ENCODE measurements around the gene CHD5. TPM values are rescaled to one million over a fixed set of nuclear protein-coding genes. Genes with fewer than 3 reads are reported as not detected.
A peak's percentile ranks its signal among the peaks of the same experiment; 100 is the strongest.

CHD5 gene
- total and polyA plus RNA-seq, 2 experiments from 2014 or later = 0.10 to 0.11 TPM

DNA sequence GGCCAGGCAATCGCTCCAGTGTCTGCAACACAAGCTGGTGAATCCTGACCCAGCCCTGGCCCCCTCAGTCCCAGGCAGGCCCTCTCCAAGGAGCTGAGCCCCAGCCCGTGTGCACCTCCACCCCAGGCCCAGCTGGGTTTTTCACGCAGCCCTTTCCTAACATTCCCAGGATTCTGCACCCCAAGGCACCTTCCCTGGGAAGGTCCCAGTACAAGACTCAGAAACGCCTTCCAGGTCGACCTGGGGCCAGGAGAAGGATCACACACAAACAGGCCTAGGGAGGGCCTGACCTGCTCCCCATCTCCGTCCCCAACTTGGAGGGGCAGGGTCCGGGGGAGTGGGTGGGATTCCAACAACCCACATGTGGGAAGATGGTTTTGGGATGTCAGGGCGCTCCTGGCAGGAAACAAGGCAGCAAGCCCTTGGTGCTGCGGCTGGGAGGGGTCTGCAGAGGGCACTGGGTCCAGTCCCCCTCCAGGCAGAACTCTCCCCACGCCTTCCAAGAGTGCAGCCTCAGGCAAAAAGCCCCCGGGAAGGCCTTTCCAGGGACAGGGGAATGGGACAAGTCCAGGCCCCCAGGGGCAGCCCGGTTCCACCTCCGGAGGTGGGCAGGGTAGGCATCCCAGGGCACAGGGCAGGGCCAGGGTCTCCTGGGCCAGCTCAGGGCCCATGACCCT, 76.1 kb downstream of the CHD5 start:
- Histone ChIP-seq H3K36me3 (ENCODE audit: low read depth) (no peaks in the 10 kb centered on the region), H3K27me3 (replicated peaks; ENCODE audit: insufficient read depth) (0 out of 2 replicates have a peak, but pooled peaks cover 8% of the 10 kb centered on the region), H3K4me2 (ENCODE audit: unreplicated experiment) (no peak overlapping the region), H3K9me3 (ENCODE audit: low read depth) (no peaks in the 10 kb centered on the region), H3K4me3 (no peak overlapping the region), H3F3A (ENCODE audit: insufficient read depth) (no peaks in the 10 kb centered on the region), H4K20me1 (ENCODE audit: insufficient read depth) (no peaks in the 10 kb centered on the region), H3K9me2 (ENCODE audit: insufficient read depth) (no peaks in the 10 kb centered on the region), H3K27ac (no peak overlapping the region), H3K79me2 (ENCODE audit: insufficient read depth) (no peaks in the 10 kb centered on the region), H3K4me1 (ENCODE audit: insufficient read depth) (no peaks in the 10 kb centered on the region), H3K9ac (no peak overlapping the region), H2AFZ (no peak overlapping the region)
- TF ChIP-seq EZH2 (IDR thresholded peaks at IDR 0.05; ENCODE audit: insufficient read depth, poor library complexity, severe bottlenecking) (no peak), EZH2phosphoT487 (IDR thresholded peaks at IDR 0.05; ENCODE audit: insufficient read depth, low read depth) (no peak)
- in situ Hi-C loops (cut with MboI) = no loop called here
- 52 to 58% methylated on average over 13 of the region's 13 CpGs for WGBS, 2 experiments (ENCODE audit: low coverage in 1 of 2, low lambda C conversion rate in 2 of 2, missing lambda C conversion rate in 2 of 2)
- no peak for DNase-seq

DNA sequence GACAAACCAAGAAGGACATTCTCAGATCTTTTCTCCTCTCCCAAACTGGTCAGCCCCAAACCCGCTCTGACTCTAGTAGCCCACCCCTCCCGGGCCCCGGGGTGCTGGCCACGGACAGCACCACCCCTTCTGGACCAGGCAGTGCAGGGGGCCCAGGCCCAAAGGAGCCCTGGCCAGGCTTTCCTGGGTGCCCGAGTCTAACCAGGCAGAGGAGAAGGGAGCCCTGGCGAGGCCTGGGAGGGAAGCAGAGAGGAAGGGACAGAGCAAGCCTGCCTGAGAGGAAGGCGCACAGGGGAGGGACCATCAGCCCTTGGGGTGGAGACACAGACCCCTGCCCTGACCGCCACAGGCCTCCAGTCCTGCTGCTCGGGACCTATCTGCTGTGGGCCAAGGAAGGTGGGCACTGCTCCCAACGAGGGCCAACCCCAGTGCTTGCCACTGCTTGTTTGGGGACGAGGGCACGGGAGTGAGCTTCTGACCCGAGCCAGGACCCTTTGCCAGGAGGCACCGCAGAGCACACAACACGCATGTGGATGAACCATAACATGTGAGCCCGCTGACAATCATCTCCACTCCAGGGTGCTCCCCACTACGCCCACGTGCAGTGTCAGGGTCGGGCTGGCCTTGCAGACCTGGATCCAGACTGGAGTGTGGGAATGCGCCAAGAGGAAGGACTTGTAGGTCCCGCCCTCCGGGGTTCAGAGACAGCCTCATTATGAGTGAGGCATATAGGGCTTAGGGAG, 76.8 kb downstream of the CHD5 start:
- H3K36me3 ChIP-seq (ENCODE audit: low read depth) = no peaks in the 10 kb centered on the region
- no peaks in the 10 kb centered on the region for H3K9me2 ChIP-seq (ENCODE audit: insufficient read depth)
- 0 out of 2 replicates have a peak, but pooled peaks cover 8% of the 10 kb centered on the region for H3K27me3 ChIP-seq (replicated peaks; ENCODE audit: insufficient read depth)
- no peaks in the 10 kb centered on the region for H4K20me1 ChIP-seq (ENCODE audit: insufficient read depth)
- H2AFZ ChIP-seq = no peak overlapping the region
- H3K9me3 ChIP-seq (ENCODE audit: low read depth) = no peaks in the 10 kb centered on the region
- no peaks in the 10 kb centered on the region for H3K79me2 ChIP-seq (ENCODE audit: insufficient read depth)
- no peak for TF ChIP-seq EZH2 (IDR thresholded peaks at IDR 0.05; ENCODE audit: insufficient read depth, poor library complexity, severe bottlenecking)
- no peak for TF ChIP-seq EZH2phosphoT487 (IDR thresholded peaks at IDR 0.05; ENCODE audit: insufficient read depth, low read depth)
- H3K9ac ChIP-seq = no peak overlapping the region
- DNase-seq = peak; percentile 26
- 0 out of 2 replicates have a peak, but pooled peaks cover 4% of the 10 kb centered on the region for H3F3A ChIP-seq (ENCODE audit: insufficient read depth)
- 51 to 52% methylated on average over 22 of the region's 22 CpGs for WGBS, 2 experiments (ENCODE audit: low coverage in 1 of 2, low lambda C conversion rate in 2 of 2, missing lambda C conversion rate in 2 of 2)
- H3K4me2 ChIP-seq (ENCODE audit: unreplicated experiment) = no peak overlapping the region
- no peak overlapping the region for H3K4me3 ChIP-seq
- no peak overlapping the region for H3K27ac ChIP-seq
- in situ Hi-C loops (cut with MboI) = no loop called here
- peaks cover 7% of the 10 kb centered on the region for H3K4me1 ChIP-seq (ENCODE audit: insufficient read depth)

DNA sequence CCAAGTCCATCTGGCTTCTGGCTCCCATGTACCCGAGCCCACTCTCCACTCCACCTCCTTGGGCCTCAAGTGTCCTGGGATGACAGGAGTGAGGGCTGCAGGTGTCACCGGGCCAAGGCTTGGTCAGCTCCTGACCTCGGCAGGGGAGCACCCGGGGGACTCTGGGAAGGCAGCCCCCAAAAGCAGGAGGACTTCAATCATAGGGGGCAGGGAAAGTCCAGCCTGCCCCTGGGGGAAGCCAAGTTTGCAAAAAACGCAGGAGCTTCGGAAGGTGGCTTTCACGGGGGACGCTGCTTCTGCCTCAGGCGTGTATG, 77.6 kb downstream of the CHD5 start:
- in situ Hi-C loops (cut with MboI) = no loop called here
- no peaks in the 10 kb centered on the region for H3K9me2 ChIP-seq (ENCODE audit: insufficient read depth)
- H3K9ac ChIP-seq = no peak overlapping the region
- H3K36me3 ChIP-seq (ENCODE audit: low read depth) = no peaks in the 10 kb centered on the region
- H3K9me3 ChIP-seq (ENCODE audit: low read depth) = no peaks in the 10 kb centered on the region
- no peak overlapping the region for H3K4me3 ChIP-seq
- 0 out of 2 replicates have a peak, but pooled peaks cover 9% of the 10 kb centered on the region for H3F3A ChIP-seq (ENCODE audit: insufficient read depth)
- H3K79me2 ChIP-seq (ENCODE audit: insufficient read depth) = no peaks in the 10 kb centered on the region
- TF ChIP-seq EZH2 (IDR thresholded peaks at IDR 0.05; ENCODE audit: insufficient read depth, poor library complexity, severe bottlenecking) (no peak), EZH2phosphoT487 (IDR thresholded peaks at IDR 0.05; ENCODE audit: insufficient read depth, low read depth) (no peak)
- no peak overlapping the region for H3K27ac ChIP-seq
- 0 out of 2 replicates have a peak, but pooled peaks cover 8% of the 10 kb centered on the region for H3K27me3 ChIP-seq (replicated peaks; ENCODE audit: insufficient read depth)
- no peak for DNase-seq
- peaks cover 13% of the 10 kb centered on the region for H3K4me1 ChIP-seq (ENCODE audit: insufficient read depth)
- H4K20me1 ChIP-seq (ENCODE audit: insufficient read depth) = no peaks in the 10 kb centered on the region
- no peak overlapping the region for H2AFZ ChIP-seq
- H3K4me2 ChIP-seq (ENCODE audit: unreplicated experiment) = no peak overlapping the region
- 69 to 70% methylated on average over 9 of the region's 9 CpGs for WGBS, 2 experiments (ENCODE audit: low coverage in 1 of 2, low lambda C conversion rate in 2 of 2, missing lambda C conversion rate in 2 of 2)

DNA sequence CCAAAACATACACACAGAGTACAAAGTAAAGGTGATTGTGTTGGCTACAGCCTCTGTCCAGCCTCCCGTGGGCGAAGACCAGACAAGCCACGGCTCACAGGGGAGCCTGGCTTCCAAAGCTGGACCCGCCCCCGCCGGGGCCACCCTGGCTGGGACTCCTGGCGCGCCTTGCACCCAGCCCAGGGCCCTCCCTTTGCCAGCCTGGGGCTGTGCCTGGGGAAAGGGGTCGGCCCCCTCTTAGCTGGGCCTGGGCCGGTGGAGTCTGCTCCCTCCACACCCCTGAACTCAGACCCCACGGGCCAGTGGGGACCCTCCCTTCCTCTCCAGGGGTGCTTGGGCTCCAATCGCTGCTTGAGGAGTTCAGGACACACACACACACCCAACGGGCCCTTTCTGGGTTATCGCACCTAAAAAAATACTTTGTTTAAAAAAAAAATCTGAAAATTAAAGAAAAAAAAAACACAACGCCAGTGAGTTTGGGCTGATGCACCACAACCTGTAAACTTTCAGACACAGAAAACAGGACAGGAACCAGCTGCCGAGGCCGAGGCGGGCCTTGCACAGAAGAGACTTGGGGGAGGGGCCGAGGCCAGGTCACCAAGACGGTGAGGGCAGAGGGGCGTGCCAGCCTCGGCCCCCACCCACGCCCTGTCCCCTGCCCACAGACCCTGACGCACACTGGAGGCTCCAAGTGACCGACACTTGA, 78.1 kb downstream of the CHD5 start:
- 0 out of 2 replicates have a peak, but pooled peaks cover 12% of the 10 kb centered on the region for H3F3A ChIP-seq (ENCODE audit: insufficient read depth)
- no peaks in the 10 kb centered on the region for H3K9me3 ChIP-seq (ENCODE audit: low read depth)
- no peak overlapping the region for H3K4me3 ChIP-seq
- no peak overlapping the region for H3K9ac ChIP-seq
- no peak for TF ChIP-seq EZH2phosphoT487 (IDR thresholded peaks at IDR 0.05; ENCODE audit: insufficient read depth, low read depth)
- no peak for TF ChIP-seq EZH2 (IDR thresholded peaks at IDR 0.05; ENCODE audit: insufficient read depth, poor library complexity, severe bottlenecking)
- H3K9me2 ChIP-seq (ENCODE audit: insufficient read depth) = no peaks in the 10 kb centered on the region
- WGBS, 2 experiments (ENCODE audit: low coverage in 1 of 2, low lambda C conversion rate in 2 of 2, missing lambda C conversion rate in 2 of 2) = 45 to 50% methylated on average over 25 of the region's 25 CpGs
- no peak overlapping the region for H3K4me2 ChIP-seq (ENCODE audit: unreplicated experiment)
- in situ Hi-C loops (cut with MboI) = no loop called here
- H3K27ac ChIP-seq = no peak overlapping the region
- H3K36me3 ChIP-seq (ENCODE audit: low read depth) = no peaks in the 10 kb centered on the region
- H4K20me1 ChIP-seq (ENCODE audit: insufficient read depth) = no peaks in the 10 kb centered on the region
- H3K79me2 ChIP-seq (ENCODE audit: insufficient read depth) = no peaks in the 10 kb centered on the region
- peaks cover 13% of the 10 kb centered on the region for H3K4me1 ChIP-seq (ENCODE audit: insufficient read depth)
- no peak for DNase-seq
- no peak overlapping the region for H2AFZ ChIP-seq
- 0 out of 2 replicates have a peak, but pooled peaks cover 8% of the 10 kb centered on the region for H3K27me3 ChIP-seq (replicated peaks; ENCODE audit: insufficient read depth)

All from GM23248 (cell line).